A549 (cell line): Measurements from ENCODE around the gene SLC35E1. TPM values are rescaled to one million over a fixed set of nuclear protein-coding genes. Genes with fewer than 3 reads are reported as not detected.

Experiments
- ATAC-seq, 2 experiments: fragments of 200-7000 bp in 1 of 2; fragments of >200 bp in 1 of 2; cut with Nextera tagmentation in 1 of 2; cut with Tn5 transposase in 1 of 2; 3 replicates each; pipeline versions ENCODE4 v1.8.0 to v1.9.1; 2018 to 2020; ENCODE audit warnings: mild to moderate bottlenecking in 1 of 2, moderate library complexity in 1 of 2
- CTCF ChIA-PET: fragments of 300-600 bp; sonication (Branson Sonifier 250); formaldehyde crosslinking; extraction: SDS; loops from one replicate; lab custom pipeline; 2021; ENCODE audit warnings: antibody characterized with exemption, inconsistent platforms; lab: Yijun Ruan, JAX
- POLR2A ChIA-PET: fragments of 350-600 bp; formaldehyde crosslinking; extraction: SDS; loops from one replicate; lab custom pipeline; 2021; ENCODE audit warnings: antibody characterized with exemption, inconsistent platforms; lab: Yijun Ruan, JAX
- DNase-seq, 2 experiments: peaks; one replicate each; pipeline versions ENCODE4 v3.0.0 to v3.0.0-alpha.2; 2011 to 2016; ENCODE audit warnings: low read depth in 1 of 2, low spot score in 1 of 2
- FAIRE-seq: peaks from 2 replicates; lab custom pipeline; 2011; peaks lifted over from hg19 to GRCh38; lab: Jason Lieb, UNC
- H3K27ac ChIP-seq, 2 experiments: fragments of >200 bp; sonication (Bioruptor Twin); formaldehyde crosslinking; 3 replicates each; pipeline ENCODE4 v1.5.1; 2016 to 2017
- H3K4me1 ChIP-seq: fragments of >200 bp; sonication (Bioruptor Twin); formaldehyde crosslinking; 3 replicates; pipeline ENCODE4 v1.6.1; 2016
- H3K4me2 ChIP-seq: fragments of >200 bp; sonication (Bioruptor Twin); formaldehyde crosslinking; 3 replicates; pipeline ENCODE4 v1.6.1; 2016
- H3K4me3 ChIP-seq: fragments of >200 bp; sonication (Bioruptor Twin); formaldehyde crosslinking; 3 replicates; pipeline ENCODE4 v1.5.1; 2016
- H3K9me3 ChIP-seq: fragments of >200 bp; sonication (Bioruptor Twin); formaldehyde crosslinking; 3 replicates; pipeline ENCODE4 v1.6.1; 2016
- ATOH8 ChIP-seq: fragments of 250-450 bp; sonication (Bioruptor Pico); IDR thresholded peaks from 2 replicates; pipeline ENCODE4 v1.5.0; 2020; ENCODE audit warnings: low read depth, mild to moderate bottlenecking, moderate library complexity
- CHD4 ChIP-seq: fragments of 200-600 bp; sonication (generic); IDR thresholded peaks from 2 replicates; pipeline ENCODE4 v1.6.1; 2016; ENCODE audit warnings: antibody characterized with exemption, mild to moderate bottlenecking, borderline replicate concordance
- CTCF ChIP-seq: fragments of >200 bp; sonication (Bioruptor Twin); formaldehyde crosslinking; IDR thresholded peaks from 3 replicates; pipeline ENCODE4 v1.5.1; 2016
- FOSB ChIP-seq: fragments of 250-450 bp; sonication (Bioruptor Pico); IDR thresholded peaks from 2 replicates; pipeline ENCODE4 v1.5.0; 2020; ENCODE audit warnings: mild to moderate bottlenecking, moderate library complexity
- HES2 ChIP-seq: fragments of >200 bp; sonication (Bioruptor Twin); formaldehyde crosslinking; IDR thresholded peaks from 2 replicates; pipeline ENCODE4 v1.6.1; 2016
- HOXA7 ChIP-seq: fragments of 250-450 bp; sonication (Bioruptor Pico); IDR thresholded peaks from 2 replicates; pipeline ENCODE4 v1.5.0; 2020; ENCODE audit warnings: mild to moderate bottlenecking, moderate library complexity
- HOXB5 ChIP-seq: fragments of 250-450 bp; sonication (Bioruptor Pico); IDR thresholded peaks from 2 replicates; pipeline ENCODE4 v1.5.0; 2020; ENCODE audit warnings: mild to moderate bottlenecking, moderate library complexity
- MAFK ChIP-seq: fragments of 450-650 bp; IDR thresholded peaks from 2 replicates; pipeline ENCODE4 v1.6.1; 2014; ENCODE audit not compliant: partially characterized antibody
- PBX3 ChIP-seq: IDR thresholded peaks from 2 replicates; pipeline ENCODE4 v1.6.1; 2012
- POLR2A ChIP-seq: IDR thresholded peaks from 2 replicates; pipeline ENCODE4 v1.6.1; 2012; ENCODE audit warnings: mild to moderate bottlenecking, low read length
- POLR2AphosphoS2 ChIP-seq: conservative IDR thresholded peaks from 2 replicates; pipeline ENCODE4 v1.6.1; 2012; ENCODE audit warnings: low read length, improper control_type of control experiment, inconsistent platforms
- RARB ChIP-seq: fragments of 250-450 bp; sonication (Bioruptor Pico); IDR thresholded peaks from 2 replicates; pipeline ENCODE4 v1.8.0; 2021; ENCODE audit warnings: mild to moderate bottlenecking, moderate library complexity
- RCOR1 ChIP-seq: fragments of 150-350 bp; IDR thresholded peaks from 2 replicates; pipeline ENCODE4 v1.6.1; 2014; ENCODE audit warnings: antibody characterized with exemption, low read length, low read depth
- RNF2 ChIP-seq: fragments of 200-600 bp; sonication (generic); IDR thresholded peaks from 2 replicates; pipeline ENCODE4 v1.6.1; 2016; ENCODE audit warnings: low read depth, mild to moderate bottlenecking, antibody characterized with exemption, moderate library complexity, borderline replicate concordance
- ZC3H11A ChIP-seq: fragments of 450-650 bp; IDR thresholded peaks from 2 replicates; pipeline ENCODE4 v1.6.1; 2014; ENCODE audit warnings: antibody characterized with exemption, mild to moderate bottlenecking
- ZFP36 ChIP-seq: fragments of 450-650 bp; IDR thresholded peaks from 2 replicates; pipeline ENCODE4 v1.6.1; 2014; ENCODE audit warnings: borderline replicate concordance; ENCODE audit not compliant: partially characterized antibody
- ZNF302 ChIP-seq: fragments of 250-450 bp; sonication (Bioruptor Pico); IDR thresholded peaks from 2 replicates; pipeline ENCODE4 v1.9.0; 2021; ENCODE audit warnings: inconsistent platforms, mild to moderate bottlenecking, moderate library complexity
- ZSCAN20 ChIP-seq: fragments of 250-450 bp; sonication (Bioruptor Pico); IDR thresholded peaks from 2 replicates; pipeline ENCODE4 v1.8.0; 2022; ENCODE audit warnings: mild to moderate bottlenecking, moderate library complexity
- WGBS: methylation state at CpG from one replicate; pipeline ENCODE4 v1.1.6; 2017; ENCODE audit errors: missing lambda C conversion rate; 5-methylcytosine and 5-hydroxymethylcytosine counted together
- polyA plus RNA-seq, 4 experiments: library from polyadenylated mRNA; depleted of rRNA in 3 of 4; stranded (reverse); fragments of >200 nt; fragmentation: RNase III in 1 of 4; extraction: RNeasy Plus Mini Kit Qiagen cat#74134 plus additional on column Dnase treatment in 1 of 4; gene quantifications; 2 replicates in 3 of 4; 3 replicates in 1 of 4; pipeline ENCODE4 v1.2.3, GENCODE V29; 2011 to 2017

SLC35E1 gene
- polyA plus RNA-seq, 2 of the 4 experiments (the other 2 are of a cell fraction), result 17.2 to 25.1 TPM

- Histone ChIP-seq H3K4me2 (no peak overlapping the region), H3K4me3 (no peak overlapping the region), H3K27ac (no peak overlapping the region), H3K4me1 (peaks cover 5% of the 10 kb centered on the region), H3K9me3 (no peaks in the 10 kb centered on the region)
- FAIRE-seq, result no peak
- no peak; a peak in 1 of 6 replicates for ATAC-seq
- no peak for TF ChIP-seq CTCF
- TF ChIP-seq RNF2, result no peak
- TF ChIP-seq ZC3H11A, result no peak
- no peak for TF ChIP-seq RARB
- no peak for TF ChIP-seq HOXA7 (CRISPR knock-in tag)
- TF ChIP-seq MAFK, result no peak
- no peak for TF ChIP-seq ZSCAN20 (CRISPR knock-in tag)
- TF ChIP-seq POLR2AphosphoS2, result no peak
- TF ChIP-seq HOXB5, result no peak
- no peak for TF ChIP-seq ATOH8 (CRISPR knock-in tag)
- TF ChIP-seq FOSB, result no peak
- TF ChIP-seq POLR2A, result no peak
- TF ChIP-seq ZFP36, result no peak
- TF ChIP-seq RCOR1, result no peak
- TF ChIP-seq ZNF302 (CRISPR knock-in tag), result no peak
- 84% methylated on average over 8 of the region's 8 CpGs for WGBS
- POLR2A ChIA-PET, result no interaction called here
- CTCF ChIA-PET, result interaction anchor here (1.3 kb wide), 1 partner anchor 12 kb away, joined by 3 read pairs; no protein-coding TSS in a partner anchor
- DNase-seq, result no peak
Measured at GRCh38 chr19:16605553-16605994, 33.4 kb upstream of the SLC35E1 start.

- WGBS, result 94% methylated on average over 3 of the region's 3 CpGs
- CTCF ChIA-PET, result no interaction called here
- FAIRE-seq (no peak), ATAC-seq (no peak), DNase-seq (no peak)
- Histone ChIP-seq H3K4me2 (no peak overlapping the region), H3K4me1 (peaks cover 5% of the 10 kb centered on the region), H3K9me3 (no peaks in the 10 kb centered on the region), H3K27ac (no peak overlapping the region), H3K4me3 (no peak overlapping the region)
- TF ChIP-seq HES2, result no peak
- no peak for TF ChIP-seq PBX3
- no peak for TF ChIP-seq CHD4
- no peak for TF ChIP-seq HOXA7 (CRISPR knock-in tag)
- POLR2A ChIA-PET, result no interaction called here
Measured at GRCh38 chr19:16605115-16605514, 32.9 kb upstream of the SLC35E1 start.

- no peak overlapping the region for H3K4me3 ChIP-seq
- DNase-seq, result no peak
- no peak overlapping the region for H3K4me2 ChIP-seq
- WGBS, result 100% methylated on average over 6 of the region's 6 CpGs
- ATAC-seq, result no peak
- H3K27ac ChIP-seq, result no peak overlapping the region
- no peaks in the 10 kb centered on the region; the same call in 1 of the 3 replicates for H3K4me1 ChIP-seq
- POLR2A ChIA-PET, result no interaction called here
- FAIRE-seq, result no peak
- TF ChIP-seq HOXB5 (no peak), FOSB (no peak), POLR2A (no peak)
- H3K9me3 ChIP-seq, result no peaks in the 10 kb centered on the region
- CTCF ChIA-PET, result no interaction called here
Measured at GRCh38 chr19:16604615-16605014, 32.4 kb upstream of the SLC35E1 start.
